ENCODE measurements around the gene BARHL2.

DNA sequence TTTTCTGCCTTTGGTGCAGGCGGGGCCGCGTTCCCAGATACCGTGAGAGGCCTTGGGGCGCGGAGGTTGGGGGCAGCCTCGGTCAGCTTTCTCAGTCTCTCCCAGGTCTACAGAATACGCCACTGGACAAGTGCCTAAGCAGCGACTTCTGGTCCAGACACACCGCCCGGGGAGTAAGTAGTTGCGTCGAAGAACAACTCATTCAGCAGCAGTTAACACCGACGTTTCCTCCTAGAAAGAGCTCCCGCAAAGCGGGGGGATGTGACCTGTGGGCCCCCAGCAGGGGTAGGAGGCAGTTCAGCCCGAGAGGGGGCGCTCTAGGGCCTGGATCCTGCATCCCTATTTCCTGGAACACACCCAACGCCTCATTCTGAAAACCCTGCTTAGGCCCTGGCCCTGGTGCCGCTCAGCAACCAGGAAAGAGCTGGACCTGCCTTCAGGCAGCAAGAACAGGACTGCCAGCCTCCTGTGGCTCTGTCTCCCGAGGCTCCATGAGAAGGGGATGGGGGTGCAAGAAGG, 6.5 kb upstream of the BARHL2 start:
- TF ChIP-seq, protein P1, sequence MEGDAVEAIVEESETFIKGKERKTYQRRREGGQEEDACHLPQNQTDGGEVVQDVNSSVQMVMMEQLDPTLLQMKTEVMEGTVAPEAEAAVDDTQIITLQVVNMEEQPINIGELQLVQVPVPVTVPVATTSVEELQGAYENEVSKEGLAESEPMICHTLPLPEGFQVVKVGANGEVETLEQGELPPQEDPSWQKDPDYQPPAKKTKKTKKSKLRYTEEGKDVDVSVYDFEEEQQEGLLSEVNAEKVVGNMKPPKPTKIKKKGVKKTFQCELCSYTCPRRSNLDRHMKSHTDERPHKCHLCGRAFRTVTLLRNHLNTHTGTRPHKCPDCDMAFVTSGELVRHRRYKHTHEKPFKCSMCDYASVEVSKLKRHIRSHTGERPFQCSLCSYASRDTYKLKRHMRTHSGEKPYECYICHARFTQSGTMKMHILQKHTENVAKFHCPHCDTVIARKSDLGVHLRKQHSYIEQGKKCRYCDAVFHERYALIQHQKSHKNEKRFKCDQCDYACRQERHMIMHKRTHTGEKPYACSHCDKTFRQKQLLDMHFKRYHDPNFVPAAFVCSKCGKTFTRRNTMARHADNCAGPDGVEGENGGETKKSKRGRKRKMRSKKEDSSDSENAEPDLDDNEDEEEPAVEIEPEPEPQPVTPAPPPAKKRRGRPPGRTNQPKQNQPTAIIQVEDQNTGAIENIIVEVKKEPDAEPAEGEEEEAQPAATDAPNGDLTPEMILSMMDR (IDR thresholded peaks at IDR 0.05), result no peak
- TF ChIP-seq POLR2A (IDR thresholded peaks at IDR 0.05) (no peak), POLR2AphosphoS5 (IDR thresholded peaks at IDR 0.05) (no peak)

Data from breast epithelium (tissue), 3 donors.